Gastroesophageal sphincter (tissue), 3 donors: Measurements from ENCODE around the gene ATG7.

Experiments
- CTCF ChIP-seq, 4 experiments: fragments of 200-600 bp in 2 of 4; fragments of 450-650 bp in 2 of 4; sonication (generic) in 1 of 4; IDR thresholded peaks; one replicate each; pipeline ENCODE4 v1.5.1; 2017 to 2019; ENCODE audit warnings: antibody characterized with exemption in 4 of 4, mild to moderate bottlenecking in 2 of 4, moderate library complexity in 2 of 4
- EP300 ChIP-seq: sonication (generic); formaldehyde crosslinking; IDR thresholded peaks from one replicate; pipeline ENCODE4 v1.6.1; 2017; ENCODE audit warnings: antibody characterized with exemption, mild to moderate bottlenecking

- TF ChIP-seq CTCF (IDR thresholded peaks at IDR 0.05) (no peak), EP300 (no peak)
Observed at GRCh38 chr3:11331101-11331500, 58.9 kb downstream of the ATG7 start.
